DOHH2 (cell line): Measurements from ENCODE around the gene SLC38A3.

Experiments
- H3F3A ChIP-seq: fragments of 200-600 bp; sonication (generic), shearing (Covaris generic); 2 replicates; pipeline ENCODE4 v1.6.0; 2016; ENCODE audit warnings: antibody characterized with exemption, mild to moderate bottlenecking; ENCODE audit not compliant: control insufficient read depth, insufficient read depth
- H3K27ac ChIP-seq: fragments of 200-600 bp; sonication (generic); 2 replicates; pipeline ENCODE4 v1.5.1; 2014; ENCODE audit warnings: low read depth, mild to moderate bottlenecking, low read length, moderate library complexity
- H3K27me3 ChIP-seq: fragments of 200-600 bp; sonication (generic); 2 replicates; pipeline ENCODE4 v1.6.1; 2014; ENCODE audit warnings: mild to moderate bottlenecking, low read length, mixed read lengths; ENCODE audit not compliant: control insufficient read depth
- H3K36me3 ChIP-seq: fragments of 200-600 bp; sonication (generic); 2 replicates; pipeline ENCODE4 v1.6.1; 2014; ENCODE audit warnings: mild to moderate bottlenecking, low read length, moderate library complexity, mixed read lengths; ENCODE audit not compliant: control insufficient read depth
- H3K4me1 ChIP-seq: fragments of 200-600 bp; sonication (generic); 2 replicates; pipeline ENCODE4 v1.6.1; 2014; ENCODE audit warnings: mild to moderate bottlenecking, low read length, mixed read lengths; ENCODE audit not compliant: control insufficient read depth
- H3K4me2 ChIP-seq: fragments of 200-600 bp; sonication (generic); 2 replicates; pipeline ENCODE4 v1.6.0; 2014; ENCODE audit warnings: mild to moderate bottlenecking, low read length, moderate library complexity
- H3K4me3 ChIP-seq: fragments of 200-600 bp; sonication (generic); 2 replicates; pipeline ENCODE4 v1.5.1; 2014; ENCODE audit warnings: mild to moderate bottlenecking, low read length, mixed read lengths
- H3K79me2 ChIP-seq: fragments of 200-600 bp; sonication (generic); 2 replicates; pipeline ENCODE4 v1.6.1; 2014; ENCODE audit warnings: mild to moderate bottlenecking, low read length, mixed read lengths; ENCODE audit not compliant: control insufficient read depth
- H3K9me2 ChIP-seq: fragments of 200-600 bp; sonication (generic); replicated peaks from 2 replicates; pipeline ENCODE4 v1.6.1; 2014; ENCODE audit warnings: mild to moderate bottlenecking, low read length, mixed read lengths; ENCODE audit not compliant: control insufficient read depth
- H3K9me3 ChIP-seq: fragments of 200-600 bp; sonication (generic); 2 replicates; pipeline ENCODE4 v1.6.1; 2014; ENCODE audit warnings: antibody characterized with exemption, low read length, mixed read lengths; ENCODE audit not compliant: control insufficient read depth, insufficient read depth
- H4K20me1 ChIP-seq: fragments of 200-600 bp; sonication (generic); 2 replicates; pipeline ENCODE4 v1.6.0; 2014; ENCODE audit warnings: low read depth, mild to moderate bottlenecking, antibody characterized with exemption, low read length, moderate library complexity; ENCODE audit not compliant: control insufficient read depth, insufficient read depth
- EZH2phosphoT487 ChIP-seq: fragments of 200-600 bp; sonication (generic); IDR thresholded peaks from 2 replicates; pipeline ENCODE4 v1.6.1; 2017; ENCODE audit warnings: borderline replicate concordance, mild to moderate bottlenecking, antibody characterized with exemption, low read length, moderate library complexity, mixed read lengths
- TF ChIP-seq, protein P1 (sequence below): fragments of 200-600 bp; sonication (generic); IDR thresholded peaks from one replicate; pipeline ENCODE4 v1.5.1; 2014; ENCODE audit warnings: antibody characterized with exemption, mild to moderate bottlenecking, low read depth, low read length; ENCODE audit not compliant: poor library complexity, severe bottlenecking

SLC38A3 gene

GRCh38 chr3:50185230-50185629 lies 19.8 kb upstream of the SLC38A3 start:
- H3K27me3 ChIP-seq, result no peaks in the 10 kb centered on the region

GRCh38 chr3:50186096-50186495 lies 19.0 kb upstream of the SLC38A3 start:
- TF ChIP-seq EZH2phosphoT487, result no peak
- TF ChIP-seq, protein P1, sequence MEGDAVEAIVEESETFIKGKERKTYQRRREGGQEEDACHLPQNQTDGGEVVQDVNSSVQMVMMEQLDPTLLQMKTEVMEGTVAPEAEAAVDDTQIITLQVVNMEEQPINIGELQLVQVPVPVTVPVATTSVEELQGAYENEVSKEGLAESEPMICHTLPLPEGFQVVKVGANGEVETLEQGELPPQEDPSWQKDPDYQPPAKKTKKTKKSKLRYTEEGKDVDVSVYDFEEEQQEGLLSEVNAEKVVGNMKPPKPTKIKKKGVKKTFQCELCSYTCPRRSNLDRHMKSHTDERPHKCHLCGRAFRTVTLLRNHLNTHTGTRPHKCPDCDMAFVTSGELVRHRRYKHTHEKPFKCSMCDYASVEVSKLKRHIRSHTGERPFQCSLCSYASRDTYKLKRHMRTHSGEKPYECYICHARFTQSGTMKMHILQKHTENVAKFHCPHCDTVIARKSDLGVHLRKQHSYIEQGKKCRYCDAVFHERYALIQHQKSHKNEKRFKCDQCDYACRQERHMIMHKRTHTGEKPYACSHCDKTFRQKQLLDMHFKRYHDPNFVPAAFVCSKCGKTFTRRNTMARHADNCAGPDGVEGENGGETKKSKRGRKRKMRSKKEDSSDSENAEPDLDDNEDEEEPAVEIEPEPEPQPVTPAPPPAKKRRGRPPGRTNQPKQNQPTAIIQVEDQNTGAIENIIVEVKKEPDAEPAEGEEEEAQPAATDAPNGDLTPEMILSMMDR, result no peak
- Histone ChIP-seq H3K9me3 (no peaks in the 10 kb centered on the region), H3K27ac (no peak overlapping the region), H3K4me3 (no peak overlapping the region), H3K9me2 (no peaks in the 10 kb centered on the region), H3K36me3 (no peaks in the 10 kb centered on the region), H3K4me1 (peaks cover 2% of the 10 kb centered on the region; the same call in 1 of the 2 replicates), H3K79me2 (no peaks in the 10 kb centered on the region), H3F3A (no peaks in the 10 kb centered on the region), H3K4me2 (no peak overlapping the region), H3K27me3 (no peaks in the 10 kb centered on the region), H4K20me1 (no peaks in the 10 kb centered on the region)

More at GRCh38 chr3:50185230-50185629, 19.8 kb upstream of the SLC38A3 start:
- H3K9me2 ChIP-seq, result no peaks in the 10 kb centered on the region
- no peaks in the 10 kb centered on the region for H3F3A ChIP-seq
- H4K20me1 ChIP-seq, result no peaks in the 10 kb centered on the region
- no peak overlapping the region for H3K4me3 ChIP-seq
- H3K9me3 ChIP-seq, result no peaks in the 10 kb centered on the region
- no peaks in the 10 kb centered on the region for H3K79me2 ChIP-seq
- no peak overlapping the region for H3K4me2 ChIP-seq
- no peaks in the 10 kb centered on the region for H3K4me1 ChIP-seq
- TF ChIP-seq, protein P1, result no peak
- TF ChIP-seq EZH2phosphoT487, result no peak
- H3K36me3 ChIP-seq, result no peaks in the 10 kb centered on the region
- no peak overlapping the region for H3K27ac ChIP-seq

DNA sequence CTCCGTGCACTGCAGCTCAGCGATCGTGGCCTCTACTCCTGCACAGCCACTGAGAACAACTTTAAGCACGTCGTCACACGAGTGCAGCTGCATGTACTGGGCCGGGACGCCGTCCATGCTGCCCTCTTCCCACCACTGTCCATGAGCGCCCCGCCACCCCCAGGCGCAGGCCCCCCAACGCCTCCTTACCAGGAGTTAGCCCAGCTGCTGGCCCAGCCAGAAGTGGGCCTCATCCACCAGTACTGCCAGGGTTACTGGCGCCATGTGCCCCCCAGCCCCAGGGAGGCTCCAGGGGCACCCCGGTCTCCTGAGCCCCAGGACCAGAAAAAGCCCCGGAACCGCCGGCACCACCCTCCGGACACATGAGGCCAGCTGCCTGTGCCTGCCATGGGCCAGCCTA lies 17.3 kb upstream of the SLC38A3 start:
- no peaks in the 10 kb centered on the region for H3K9me2 ChIP-seq
- H3K27me3 ChIP-seq, result no peaks in the 10 kb centered on the region
- no peaks in the 10 kb centered on the region for H3F3A ChIP-seq
- peaks cover 4% of the 10 kb centered on the region; the same call in 1 of the 2 replicates for H3K4me1 ChIP-seq
- H4K20me1 ChIP-seq, result no peaks in the 10 kb centered on the region
- H3K79me2 ChIP-seq, result no peaks in the 10 kb centered on the region
- H3K4me3 ChIP-seq, result no peak overlapping the region
- no peak overlapping the region for H3K27ac ChIP-seq
- no peak for TF ChIP-seq EZH2phosphoT487
- TF ChIP-seq, protein P1, result no peak
- H3K4me2 ChIP-seq, result no peak overlapping the region
- H3K36me3 ChIP-seq, result no peaks in the 10 kb centered on the region
- H3K9me3 ChIP-seq, result no peaks in the 10 kb centered on the region
